OCI-LY7 (cell line): Measurements from ENCODE around the gene GPS1.

Source experiments
- EZH2phosphoT487 ChIP-seq: fragments of 200-600 bp; sonication (generic); IDR thresholded peaks from 2 replicates; pipeline ENCODE4 v1.6.1; 2018; ENCODE audit warnings: low read depth, borderline replicate concordance, mild to moderate bottlenecking, mixed run types, antibody characterized with exemption, low read length, moderate library complexity, mixed read lengths
- TF ChIP-seq, protein P1 (sequence below): fragments of 200-600 bp; sonication (generic); conservative IDR thresholded peaks from 2 replicates; pipeline ENCODE4 v1.5.1; 2014; ENCODE audit warnings: mild to moderate bottlenecking, antibody characterized with exemption, low read length, moderate library complexity, mixed read lengths

GRCh38 chr17:82049106-82049505 lies 2.6 kb upstream of the GPS1 start:
- TF ChIP-seq, protein P1, sequence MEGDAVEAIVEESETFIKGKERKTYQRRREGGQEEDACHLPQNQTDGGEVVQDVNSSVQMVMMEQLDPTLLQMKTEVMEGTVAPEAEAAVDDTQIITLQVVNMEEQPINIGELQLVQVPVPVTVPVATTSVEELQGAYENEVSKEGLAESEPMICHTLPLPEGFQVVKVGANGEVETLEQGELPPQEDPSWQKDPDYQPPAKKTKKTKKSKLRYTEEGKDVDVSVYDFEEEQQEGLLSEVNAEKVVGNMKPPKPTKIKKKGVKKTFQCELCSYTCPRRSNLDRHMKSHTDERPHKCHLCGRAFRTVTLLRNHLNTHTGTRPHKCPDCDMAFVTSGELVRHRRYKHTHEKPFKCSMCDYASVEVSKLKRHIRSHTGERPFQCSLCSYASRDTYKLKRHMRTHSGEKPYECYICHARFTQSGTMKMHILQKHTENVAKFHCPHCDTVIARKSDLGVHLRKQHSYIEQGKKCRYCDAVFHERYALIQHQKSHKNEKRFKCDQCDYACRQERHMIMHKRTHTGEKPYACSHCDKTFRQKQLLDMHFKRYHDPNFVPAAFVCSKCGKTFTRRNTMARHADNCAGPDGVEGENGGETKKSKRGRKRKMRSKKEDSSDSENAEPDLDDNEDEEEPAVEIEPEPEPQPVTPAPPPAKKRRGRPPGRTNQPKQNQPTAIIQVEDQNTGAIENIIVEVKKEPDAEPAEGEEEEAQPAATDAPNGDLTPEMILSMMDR = no peak
- TF ChIP-seq EZH2phosphoT487 = no peak
